CD8-positive, alpha-beta memory T cell (primary cell): ENCODE data around the gene STPG4. TPM values are rescaled to one million over a fixed set of nuclear protein-coding genes. Genes with fewer than 3 reads are reported as not detected.

Experiments used
- CTCF ChIA-PET: fragments of 350-600 bp; sonication (Branson Sonifier 250); formaldehyde crosslinking; loops from one replicate; lab custom pipeline; 2021; ENCODE audit warnings: antibody characterized with exemption; lab: Charles Lee
- POLR2A ChIA-PET: fragments of 350-600 bp; sonication (Branson Sonifier 250); formaldehyde crosslinking; loops from one replicate; lab custom pipeline; 2021; ENCODE audit warnings: antibody characterized with exemption; lab: Charles Lee
- DNase-seq, 5 donors: peaks; one replicate each; pipeline versions ENCODE4 v3.0.0 to v3.0.0-alpha.2; 2020 to 2022; ENCODE audit warnings: mixed read lengths in 1 of 5
- H3K27ac ChIP-seq: one replicate; pipeline ENCODE4 v1.7.0; 2013; ENCODE audit warnings: low read depth, mild to moderate bottlenecking, low read length, moderate library complexity
- H3K27me3 ChIP-seq: 2 replicates; pipeline ENCODE4 v1.7.0; 2013; ENCODE audit warnings: low read length, mild to moderate bottlenecking; ENCODE audit not compliant: insufficient read depth, poor library complexity, severe bottlenecking
- H3K36me3 ChIP-seq: 2 replicates; pipeline ENCODE4 v1.7.0; 2013; ENCODE audit warnings: mild to moderate bottlenecking, low read length, moderate library complexity; ENCODE audit not compliant: insufficient read depth
- H3K4me1 ChIP-seq: 2 replicates; pipeline ENCODE4 v1.7.0; 2013; ENCODE audit warnings: mild to moderate bottlenecking, low read length, moderate library complexity; ENCODE audit not compliant: insufficient read depth
- H3K4me3 ChIP-seq: 2 replicates; pipeline ENCODE4 v1.7.0; 2013; ENCODE audit warnings: mild to moderate bottlenecking, low read length
- H3K9me3 ChIP-seq: 2 replicates; pipeline ENCODE4 v1.7.0; 2013; ENCODE audit warnings: mild to moderate bottlenecking, low read length
- H3K27ac Mint-ChIP-seq, 8 donors: one replicate each; pipeline ENCODE4 v1.8.0; 2020 to 2021; ENCODE audit warnings: mixed read lengths in 8 of 8, mild to moderate bottlenecking in 6 of 8, inconsistent platforms in 3 of 8, moderate library complexity in 3 of 8
- H3K27me3 Mint-ChIP-seq, 2 donors: one replicate each; pipeline ENCODE4 v1.8.0; 2020 to 2021; ENCODE audit warnings: mixed read lengths in 2 of 2, mild to moderate bottlenecking in 1 of 2, moderate library complexity in 1 of 2
- H3K36me3 Mint-ChIP-seq, 3 donors: one replicate each; pipeline ENCODE4 v1.8.0; 2020 to 2021; ENCODE audit warnings: mixed read lengths in 3 of 3, inconsistent platforms in 1 of 3, mild to moderate bottlenecking in 1 of 3
- H3K4me1 Mint-ChIP-seq, 3 donors: one replicate each; pipeline ENCODE4 v1.8.0; 2020 to 2021; ENCODE audit warnings: mixed read lengths in 3 of 3, inconsistent platforms in 1 of 3, mild to moderate bottlenecking in 1 of 3
- H3K4me3 Mint-ChIP-seq, 7 donors: one replicate each; pipeline ENCODE4 v1.8.0; 2020 to 2021; ENCODE audit warnings: mixed read lengths in 7 of 7, mild to moderate bottlenecking in 6 of 7, moderate library complexity in 4 of 7, inconsistent platforms in 2 of 7
- H3K9me3 Mint-ChIP-seq, 5 donors: one replicate each; pipeline ENCODE4 v1.8.0; 2020 to 2022; ENCODE audit warnings: mixed read lengths in 5 of 5, mild to moderate bottlenecking in 3 of 5, moderate library complexity in 2 of 5, inconsistent platforms in 1 of 5
- polyA plus RNA-seq: library from polyadenylated mRNA; unstranded; fragments of 300-500 nt; fragmentation: Illumina TruSeq; gene quantifications from one replicate; pipeline ENCODE4 v1.2.3, GENCODE V29; 2021
- total RNA-seq, 2 experiments: library from RNA; stranded (reverse); gene quantifications; one replicate each; pipeline ENCODE4 v1.2.3, GENCODE V29; 2021

The STPG4 gene, protein sequence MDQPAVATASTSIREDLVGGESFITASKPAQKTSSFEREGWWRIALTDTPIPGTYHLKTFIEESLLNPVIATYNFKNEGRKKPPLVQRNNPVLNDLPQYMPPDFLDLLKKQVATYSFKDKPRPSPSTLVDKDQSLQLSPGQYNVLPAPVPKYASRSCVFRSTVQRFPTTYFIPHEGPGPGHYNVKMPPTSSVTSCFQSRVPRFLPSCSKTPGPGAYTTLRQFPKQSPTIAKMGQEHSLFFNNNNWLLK
- total RNA-seq (not detected), polyA plus RNA-seq (not detected)

DNA sequence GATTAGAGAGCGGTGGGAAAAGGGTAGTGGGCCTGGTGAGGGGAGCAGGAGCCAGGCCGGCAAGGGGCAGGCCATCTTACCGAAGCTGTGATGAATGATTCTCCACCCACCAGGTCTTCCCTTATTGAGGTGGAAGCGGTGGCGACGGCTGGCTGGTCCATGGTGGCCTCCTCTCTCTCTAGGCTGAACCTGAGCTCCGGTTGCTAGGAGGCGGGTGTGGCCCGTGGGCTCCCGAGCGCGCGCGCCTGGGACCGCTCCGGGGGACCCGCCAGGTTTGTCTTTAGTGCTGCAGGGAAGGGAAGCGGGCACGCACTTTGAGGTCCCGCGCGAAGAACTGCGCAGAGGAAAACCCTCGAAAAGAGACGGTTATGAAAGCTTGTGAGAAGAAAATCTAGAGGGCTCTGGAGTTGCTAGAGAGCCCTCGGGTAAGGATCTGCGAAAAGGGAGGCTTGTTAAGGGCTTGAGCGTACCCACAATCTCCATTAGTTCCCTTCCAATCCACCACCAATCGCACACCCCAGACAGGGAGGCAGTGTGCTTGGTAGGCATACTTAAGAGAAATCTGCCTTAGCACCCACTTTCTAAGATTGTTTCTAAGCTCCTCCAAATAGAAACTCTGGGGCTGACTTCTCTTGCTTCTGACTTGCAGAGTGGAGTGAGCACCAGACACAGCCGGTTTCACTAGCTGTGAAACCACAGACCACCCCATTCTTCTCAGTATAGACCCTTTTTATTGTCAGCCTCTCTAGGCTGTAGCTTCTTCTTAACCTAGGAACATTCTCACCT, at the start of gene STPG4:
Gene STPG4 (minus strand): TSS at position 218 of the 786 bp plus-strand sequence. CDS start 57 bp downstream, at position 161.
- Mint-ChIP-seq H3K4me1 (peaks cover 17 to 32% (median 20%) of the 10 kb centered on the region in 3 donors), H3K9me3 (no peaks in the 10 kb centered on the region), H3K4me3 (peak within 1 kb of the TSS in 1 of 7 donors; percentile 80), H3K36me3 (peaks cover 15 to 65% (median 22%) of the 10 kb centered on the region in 3 donors), H3K27ac (peak within 1 kb of the TSS in 7 of 8 donors; percentile 37 to 83 (median 70)), H3K27me3 (peaks cover 0 to 1% of the 10 kb centered on the region in 2 donors)
- H3K9me3 ChIP-seq: no peaks in the 10 kb centered on the region
- no peak within 1 kb of the TSS for H3K27ac ChIP-seq
- no peaks in the 10 kb centered on the region for H3K4me1 ChIP-seq
- no peaks in the 10 kb centered on the region for H3K27me3 ChIP-seq
- H3K4me3 ChIP-seq: no peak within 1 kb of the TSS
- peaks cover 9% of the 10 kb centered on the region for H3K36me3 ChIP-seq
- no peak for DNase-seq
- POLR2A ChIA-PET: no interaction called here
- CTCF ChIA-PET: interaction anchor here (1.3 kb wide), 1 partner anchor 9 kb away, joined by 3 read pairs; no protein-coding TSS in a partner anchor

DNA sequence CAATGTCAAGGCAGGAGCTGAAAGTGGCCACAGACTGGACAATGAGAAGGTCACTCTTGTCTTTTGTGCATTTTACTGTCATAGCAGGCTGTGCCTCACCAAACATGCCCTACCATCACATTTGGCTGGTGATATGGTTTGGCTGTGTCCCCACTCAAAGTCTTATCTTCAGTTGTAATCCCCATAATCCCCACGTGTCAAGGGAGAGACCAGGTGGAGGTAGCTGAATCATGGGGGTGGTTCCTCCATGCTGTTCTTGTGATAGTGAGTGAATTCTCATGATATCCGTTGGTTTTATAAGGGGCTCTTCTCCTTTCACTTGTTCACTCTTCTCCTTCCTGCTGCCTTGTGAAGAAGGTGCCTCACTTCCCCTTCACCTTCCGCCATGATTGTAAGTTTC, 49.6 kb upstream of the STPG4 start:
- no peak for DNase-seq
- Mint-ChIP-seq H3K36me3 (no peaks in the 10 kb centered on the region), H3K4me1 (no peaks in the 10 kb centered on the region), H3K27me3 (peaks cover 7 to 19% of the 10 kb centered on the region in 2 donors), H3K4me3 (no peak overlapping the region), H3K27ac (peak overlapping the region in 1 of 8 donors; percentile 51), H3K9me3 (no peaks in the 10 kb centered on the region)
- ChIA-PET CTCF (no interaction called here), POLR2A (interaction anchor here (0.6 kb wide), 1 partner anchor 155 kb away, joined by 4 read pairs; no protein-coding TSS in a partner anchor)
- H3K4me3 ChIP-seq: no peak overlapping the region
- H3K4me1 ChIP-seq: no peaks in the 10 kb centered on the region
- H3K27me3 ChIP-seq: no peaks in the 10 kb centered on the region
- H3K36me3 ChIP-seq: no peaks in the 10 kb centered on the region
- no peak overlapping the region for H3K27ac ChIP-seq
- no peaks in the 10 kb centered on the region for H3K9me3 ChIP-seq

DNA sequence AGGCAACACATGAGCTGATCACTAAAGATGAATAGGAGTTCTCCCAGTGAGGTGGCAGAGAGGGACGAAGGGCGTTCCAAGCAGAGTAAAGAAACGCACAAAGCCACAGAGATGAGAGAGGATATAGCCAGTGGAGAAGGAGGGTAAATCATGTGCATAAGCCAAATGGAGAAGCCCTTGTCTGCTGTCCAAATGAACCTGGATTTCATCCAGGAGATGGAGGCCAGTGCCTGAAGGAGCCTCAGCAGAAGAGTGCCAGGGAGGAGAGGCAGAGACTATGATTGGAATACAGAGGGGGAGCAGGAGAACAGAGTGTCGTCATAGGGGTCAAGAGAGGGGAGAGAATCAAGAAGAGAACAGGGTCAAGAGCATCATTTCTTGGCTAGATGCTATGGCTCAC, 48.9 kb upstream of the STPG4 start:
- no peaks in the 10 kb centered on the region for H3K4me1 Mint-ChIP-seq
- CTCF ChIA-PET: no interaction called here
- Histone ChIP-seq H3K9me3 (no peaks in the 10 kb centered on the region), H3K4me1 (no peaks in the 10 kb centered on the region), H3K27ac (no peak overlapping the region), H3K27me3 (no peaks in the 10 kb centered on the region), H3K36me3 (no peaks in the 10 kb centered on the region), H3K4me3 (no peak overlapping the region)
- POLR2A ChIA-PET: no interaction called here
- no peak overlapping the region for H3K27ac Mint-ChIP-seq
- H3K36me3 Mint-ChIP-seq: no peaks in the 10 kb centered on the region
- DNase-seq: no peak
- H3K9me3 Mint-ChIP-seq: no peaks in the 10 kb centered on the region
- H3K27me3 Mint-ChIP-seq: peaks cover 6 to 17% of the 10 kb centered on the region in 2 donors
- no peak overlapping the region for H3K4me3 Mint-ChIP-seq

DNA sequence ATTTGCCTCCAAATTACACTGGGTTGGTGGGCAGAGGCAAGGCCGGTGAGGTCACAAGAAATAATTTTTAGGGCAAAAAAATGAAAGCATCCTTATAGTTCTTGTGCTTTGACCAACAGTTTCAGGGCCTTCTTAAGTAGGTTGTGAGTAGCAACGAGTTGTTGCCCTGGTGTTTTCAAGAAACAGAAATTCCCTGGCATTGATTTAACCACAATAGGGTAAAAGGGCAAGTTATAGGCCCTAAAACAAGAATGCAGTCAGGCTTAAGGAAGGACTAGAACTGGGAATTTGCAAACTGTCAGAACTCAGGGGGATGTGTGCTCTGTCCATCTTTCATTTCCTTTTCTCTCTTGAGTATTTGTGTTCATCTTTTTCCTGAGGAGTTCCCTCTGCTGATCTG, 46.1 kb upstream of the STPG4 start:
- Mint-ChIP-seq H3K27me3 (peaks cover 5 to 16% of the 10 kb centered on the region in 2 donors), H3K4me1 (no peaks in the 10 kb centered on the region), H3K27ac (no peak overlapping the region), H3K9me3 (no peaks in the 10 kb centered on the region), H3K36me3 (no peaks in the 10 kb centered on the region), H3K4me3 (no peak overlapping the region)
- no peaks in the 10 kb centered on the region for H3K36me3 ChIP-seq
- no peak for DNase-seq
- no peaks in the 10 kb centered on the region for H3K4me1 ChIP-seq
- no peaks in the 10 kb centered on the region for H3K27me3 ChIP-seq
- no peaks in the 10 kb centered on the region for H3K9me3 ChIP-seq
- ChIA-PET POLR2A (no interaction called here), CTCF (no interaction called here)
- H3K4me3 ChIP-seq: no peak overlapping the region
- no peak overlapping the region for H3K27ac ChIP-seq

DNA sequence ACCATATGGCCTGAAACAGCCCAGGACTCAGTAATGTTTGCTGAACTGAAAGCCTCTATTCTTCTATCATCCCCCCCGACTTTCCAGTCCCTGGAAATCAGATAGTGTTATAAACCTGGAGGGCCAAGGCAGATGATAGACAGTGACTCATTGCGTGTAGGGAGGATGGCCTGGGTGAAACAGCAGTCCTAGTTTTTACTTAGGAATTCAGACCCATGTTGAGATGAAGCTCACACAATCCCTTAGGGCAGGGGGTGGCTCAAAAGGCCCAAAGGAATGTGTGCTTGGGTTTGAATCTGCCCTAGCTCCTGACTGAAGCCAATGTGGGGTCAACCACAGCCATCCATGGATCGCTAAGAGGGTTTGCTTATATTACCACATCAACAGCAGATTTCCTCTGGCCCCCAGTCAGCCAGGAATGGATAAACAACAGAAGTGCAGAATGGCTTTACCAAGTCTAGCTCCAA, 43.9 kb upstream of the STPG4 start:
- H3K4me3 Mint-ChIP-seq: no peak overlapping the region
- POLR2A ChIA-PET: no interaction called here
- peaks cover 5 to 31% of the 10 kb centered on the region in 2 donors for H3K27me3 Mint-ChIP-seq
- H3K9me3 ChIP-seq: no peaks in the 10 kb centered on the region
- H3K27ac Mint-ChIP-seq: no peak overlapping the region
- no peaks in the 10 kb centered on the region for H3K4me1 ChIP-seq
- CTCF ChIA-PET: interaction anchor here (1.5 kb wide), 1 partner anchor 13 kb away, joined by 3 read pairs; no protein-coding TSS in a partner anchor
- no peaks in the 10 kb centered on the region for H3K36me3 ChIP-seq
- H3K27me3 ChIP-seq: no peaks in the 10 kb centered on the region
- H3K9me3 Mint-ChIP-seq: no peaks in the 10 kb centered on the region
- H3K27ac ChIP-seq: no peak overlapping the region
- no peak for DNase-seq
- no peaks in the 10 kb centered on the region for H3K36me3 Mint-ChIP-seq
- H3K4me3 ChIP-seq: no peak overlapping the region
- H3K4me1 Mint-ChIP-seq: no peaks in the 10 kb centered on the region

DNA sequence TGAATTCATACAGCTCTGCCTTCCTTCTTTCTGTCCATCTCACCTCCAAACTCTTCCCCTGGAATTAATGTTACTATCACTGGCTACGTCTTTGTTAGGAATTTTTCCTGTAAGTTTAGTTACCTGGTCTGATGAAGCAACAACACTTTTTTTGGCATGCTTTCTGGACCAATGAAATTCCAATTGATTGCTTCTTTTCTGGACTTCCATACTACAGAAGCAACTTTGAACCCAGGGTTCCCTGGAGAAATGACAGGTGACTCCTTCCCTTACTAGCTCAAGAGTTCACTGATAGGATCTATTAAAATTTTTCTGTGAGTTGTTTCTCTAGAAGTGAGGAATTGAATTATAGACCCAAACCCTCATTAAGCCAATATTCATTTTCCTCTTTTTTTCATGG, 41.4 kb upstream of the STPG4 start:
- Mint-ChIP-seq H3K9me3 (no peaks in the 10 kb centered on the region), H3K4me1 (no peaks in the 10 kb centered on the region), H3K27me3 (peaks cover 9 to 31% of the 10 kb centered on the region in 2 donors), H3K36me3 (no peaks in the 10 kb centered on the region), H3K27ac (no peak overlapping the region), H3K4me3 (no peak overlapping the region)
- H3K4me3 ChIP-seq: no peak overlapping the region
- no peaks in the 10 kb centered on the region for H3K36me3 ChIP-seq
- no peaks in the 10 kb centered on the region for H3K4me1 ChIP-seq
- no peak overlapping the region for H3K27ac ChIP-seq
- ChIA-PET CTCF (no interaction called here), POLR2A (no interaction called here)
- no peak for DNase-seq
- H3K9me3 ChIP-seq: no peaks in the 10 kb centered on the region
- no peaks in the 10 kb centered on the region for H3K27me3 ChIP-seq

DNA sequence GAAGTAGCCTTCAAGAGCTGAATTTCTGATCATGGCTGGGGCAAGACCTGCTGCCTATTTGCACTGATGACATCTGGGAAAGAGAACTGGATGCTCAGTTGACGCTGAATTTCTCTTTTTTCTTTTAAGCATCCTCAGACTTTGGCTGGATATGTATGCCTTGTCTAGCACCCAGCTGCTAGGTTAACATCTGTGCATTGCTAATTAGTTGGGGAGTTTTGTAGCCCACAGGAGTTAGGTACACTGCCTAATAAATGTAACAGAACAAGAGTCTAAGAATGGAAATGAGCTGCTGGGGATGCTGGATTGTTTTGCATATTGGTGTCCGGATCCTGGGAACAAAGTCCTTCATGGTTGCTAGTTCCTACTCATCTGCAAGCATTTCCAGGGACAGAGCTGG, 40.9 kb upstream of the STPG4 start:
- H3K4me3 ChIP-seq: no peak overlapping the region
- ChIA-PET CTCF (no interaction called here), POLR2A (no interaction called here)
- H3K4me3 Mint-ChIP-seq: no peak overlapping the region
- H3K27ac ChIP-seq: no peak overlapping the region
- no peak overlapping the region for H3K27ac Mint-ChIP-seq
- H3K36me3 Mint-ChIP-seq: no peaks in the 10 kb centered on the region
- no peaks in the 10 kb centered on the region for H3K9me3 Mint-ChIP-seq
- no peaks in the 10 kb centered on the region for H3K27me3 ChIP-seq
- no peaks in the 10 kb centered on the region for H3K36me3 ChIP-seq
- no peak for DNase-seq
- peaks cover 9 to 31% of the 10 kb centered on the region in 2 donors for H3K27me3 Mint-ChIP-seq
- no peaks in the 10 kb centered on the region for H3K9me3 ChIP-seq
- no peaks in the 10 kb centered on the region for H3K4me1 Mint-ChIP-seq
- no peaks in the 10 kb centered on the region for H3K4me1 ChIP-seq

DNA sequence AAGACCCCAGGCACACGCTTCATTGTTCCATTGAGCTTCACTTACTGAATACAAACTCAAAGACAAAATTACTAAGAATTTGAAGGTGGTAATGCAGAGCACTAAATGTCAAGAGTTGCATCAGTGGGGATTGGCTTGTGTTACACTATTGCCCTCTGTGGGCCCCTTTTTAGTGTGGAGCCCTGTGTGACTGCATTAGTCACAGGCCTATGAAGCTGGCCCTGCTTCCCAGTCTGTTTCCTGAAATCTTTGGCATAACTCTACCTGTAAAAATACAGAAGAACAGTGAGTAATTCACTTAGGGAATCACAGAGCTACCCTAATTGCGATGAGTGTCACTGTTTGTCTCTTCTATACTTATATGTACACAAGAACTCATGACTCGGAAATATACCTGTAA, 40.0 kb upstream of the STPG4 start:
- Histone ChIP-seq H3K27me3 (no peaks in the 10 kb centered on the region), H3K36me3 (no peaks in the 10 kb centered on the region), H3K4me1 (no peaks in the 10 kb centered on the region), H3K4me3 (no peak overlapping the region), H3K27ac (no peak overlapping the region), H3K9me3 (no peaks in the 10 kb centered on the region)
- no peak for DNase-seq
- H3K4me1 Mint-ChIP-seq: no peaks in the 10 kb centered on the region
- POLR2A ChIA-PET: no interaction called here
- CTCF ChIA-PET: interaction anchor here (0.7 to 0.9 kb wide), 2 partner anchors 21 to 220 kb away, joined by 3 read pairs; no protein-coding TSS in a partner anchor
- H3K36me3 Mint-ChIP-seq: no peaks in the 10 kb centered on the region
- peaks cover 7 to 27% of the 10 kb centered on the region in 2 donors for H3K27me3 Mint-ChIP-seq
- H3K4me3 Mint-ChIP-seq: no peak overlapping the region
- H3K27ac Mint-ChIP-seq: no peak overlapping the region
- no peaks in the 10 kb centered on the region for H3K9me3 Mint-ChIP-seq
